ENCODE measurements around the gene HDAC4.

Gene HDAC4

GRCh38 chr2:239304533-239305221 is 96.1 kb downstream of the HDAC4 start:
- no peak for DNase-seq

DNA sequence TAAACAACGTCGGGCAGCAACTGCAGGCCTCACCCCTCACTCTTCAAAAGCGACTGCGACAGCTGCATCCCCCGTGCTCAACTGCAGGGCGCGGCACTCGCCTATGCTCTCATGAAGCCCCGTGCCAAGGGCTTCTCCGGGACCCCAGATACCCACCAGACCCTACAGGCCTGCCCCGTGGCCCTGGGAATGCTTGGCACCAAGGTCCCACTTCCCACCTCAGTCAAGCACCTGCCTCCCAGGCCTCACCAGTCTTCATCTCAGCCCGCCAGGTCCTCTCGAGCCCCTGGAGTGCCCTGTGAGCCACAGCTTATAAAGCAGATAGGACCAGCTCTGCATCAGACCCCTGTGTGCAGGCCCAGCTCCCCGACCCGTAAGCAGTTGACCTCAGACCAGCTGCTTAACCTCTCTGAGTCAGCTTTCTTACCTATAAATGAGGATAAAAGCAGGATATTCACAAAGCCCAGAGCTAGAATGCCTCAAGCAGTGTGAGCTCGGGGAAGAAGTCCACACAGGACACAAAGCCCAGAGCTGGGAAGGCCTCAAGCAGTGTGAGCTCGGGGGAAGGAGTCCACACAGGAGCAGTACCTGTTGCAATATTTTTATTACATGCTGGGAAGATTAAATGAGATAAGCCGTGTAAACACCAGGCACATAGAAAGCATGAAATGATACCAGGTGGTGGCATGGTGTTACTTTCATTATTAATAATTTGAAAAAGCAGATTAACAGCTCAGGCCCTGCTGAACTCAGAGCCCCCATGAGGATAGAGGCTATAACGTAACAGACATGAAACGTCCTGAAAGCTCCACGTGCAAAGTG is 96.9 kb downstream of the HDAC4 start:
- DNase-seq, result no peak

DNA sequence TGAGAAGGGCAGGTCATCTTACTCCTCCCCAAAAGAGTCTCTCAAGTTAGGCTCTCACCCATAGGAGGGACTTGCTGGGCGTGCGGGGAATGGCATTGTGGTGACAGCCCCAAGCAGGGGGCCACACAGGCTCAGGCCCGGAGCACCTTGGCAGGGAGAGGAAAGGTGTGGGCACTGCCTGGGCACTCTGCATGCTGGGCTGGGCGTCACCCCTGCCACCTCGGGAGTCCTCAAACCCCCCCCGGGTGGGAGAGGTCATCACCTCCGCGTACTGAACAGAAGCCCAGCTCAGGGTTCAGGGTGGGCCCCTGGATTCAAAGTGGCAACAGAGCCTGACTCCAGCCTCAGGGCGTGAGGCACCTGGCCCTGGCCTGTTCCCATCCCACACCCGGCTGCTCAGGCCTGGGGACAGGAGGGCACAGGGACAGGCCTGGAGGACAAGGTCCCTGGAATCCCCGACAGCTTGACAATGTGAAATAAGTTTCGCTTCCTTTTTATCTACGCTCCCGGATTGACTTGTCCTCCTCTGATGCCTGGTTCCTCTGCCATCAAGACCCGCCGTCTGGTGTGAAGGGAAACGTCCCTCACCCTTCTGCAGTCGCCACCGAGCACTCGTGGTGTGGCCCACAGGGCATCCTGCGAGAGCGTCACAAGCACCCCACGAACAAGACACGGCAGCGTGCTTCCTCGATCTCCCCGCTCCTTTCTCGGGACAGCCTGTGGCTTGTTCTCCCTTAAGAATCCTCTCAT is 97.8 kb downstream of the HDAC4 start:
- no peak for DNase-seq

- no peak for DNase-seq
Measured at GRCh38 chr2:239302083-239302807, 98.6 kb downstream of the HDAC4 start.

DNA sequence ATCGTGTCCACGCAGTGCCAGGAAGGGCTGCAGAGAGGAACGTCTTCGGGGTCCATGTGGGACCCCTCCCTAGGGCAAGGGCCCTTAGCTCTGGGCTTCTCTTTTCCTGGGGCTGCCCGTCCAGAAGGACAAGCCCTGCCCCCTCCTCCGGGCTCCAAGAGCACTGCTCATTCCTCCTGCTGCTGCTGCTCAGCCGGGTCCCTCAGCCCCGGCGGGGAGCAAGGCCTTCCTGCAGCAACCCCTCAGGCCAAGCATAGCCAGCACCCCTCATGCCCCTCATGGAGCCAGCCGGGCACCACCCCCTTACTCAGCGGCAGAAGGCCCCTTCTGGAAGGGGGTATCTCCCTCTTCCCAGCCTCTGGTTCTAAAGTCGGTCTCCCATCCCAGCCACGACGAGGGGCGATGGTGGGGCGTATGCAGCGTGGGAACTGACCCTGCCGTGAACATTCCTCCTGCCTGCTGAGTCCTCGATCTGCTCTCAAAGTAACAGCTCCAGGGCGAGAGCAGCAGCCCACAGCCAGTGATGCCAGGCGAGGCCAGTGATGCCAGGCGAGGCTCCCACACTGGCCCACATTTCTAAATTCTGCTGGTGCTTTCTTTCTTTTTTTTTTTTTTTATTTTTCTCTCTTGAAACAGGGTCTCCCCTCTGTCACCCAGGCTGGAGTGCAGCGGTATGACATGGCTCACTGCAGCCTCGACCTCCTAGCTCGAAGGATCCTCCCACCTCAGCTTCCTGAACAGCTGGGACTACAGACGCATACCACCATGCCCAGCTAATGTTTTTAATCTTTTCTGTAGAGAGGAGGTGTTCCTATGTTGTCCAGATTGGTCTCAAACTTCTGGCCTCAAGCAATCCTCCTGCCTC is 99.7 kb downstream of the HDAC4 start:
- DNase-seq, result no peak

DNA sequence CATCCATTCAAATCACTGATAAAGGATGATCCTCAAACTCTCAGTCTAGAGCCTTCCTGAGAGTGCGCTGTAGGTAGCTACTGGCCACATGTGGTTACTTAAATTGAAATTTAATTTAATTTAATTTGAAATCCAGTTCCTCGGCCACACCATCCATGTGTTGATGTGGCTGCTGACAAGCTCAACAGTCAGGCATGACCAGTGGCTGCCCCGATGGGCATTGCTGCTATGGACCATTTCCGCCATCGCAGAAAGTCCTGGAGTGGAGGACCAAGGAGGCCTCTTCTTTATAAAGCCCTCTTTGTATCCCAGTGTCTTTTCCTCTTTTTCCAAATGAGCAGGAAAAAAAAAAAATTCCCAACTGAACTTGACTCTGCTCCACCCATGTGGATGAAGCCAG is 100.6 kb downstream of the HDAC4 start:
- no peak for DNase-seq

- DNase-seq, result no peak
Measured at GRCh38 chr2:239299218-239299939, 101.4 kb downstream of the HDAC4 start.

DNA sequence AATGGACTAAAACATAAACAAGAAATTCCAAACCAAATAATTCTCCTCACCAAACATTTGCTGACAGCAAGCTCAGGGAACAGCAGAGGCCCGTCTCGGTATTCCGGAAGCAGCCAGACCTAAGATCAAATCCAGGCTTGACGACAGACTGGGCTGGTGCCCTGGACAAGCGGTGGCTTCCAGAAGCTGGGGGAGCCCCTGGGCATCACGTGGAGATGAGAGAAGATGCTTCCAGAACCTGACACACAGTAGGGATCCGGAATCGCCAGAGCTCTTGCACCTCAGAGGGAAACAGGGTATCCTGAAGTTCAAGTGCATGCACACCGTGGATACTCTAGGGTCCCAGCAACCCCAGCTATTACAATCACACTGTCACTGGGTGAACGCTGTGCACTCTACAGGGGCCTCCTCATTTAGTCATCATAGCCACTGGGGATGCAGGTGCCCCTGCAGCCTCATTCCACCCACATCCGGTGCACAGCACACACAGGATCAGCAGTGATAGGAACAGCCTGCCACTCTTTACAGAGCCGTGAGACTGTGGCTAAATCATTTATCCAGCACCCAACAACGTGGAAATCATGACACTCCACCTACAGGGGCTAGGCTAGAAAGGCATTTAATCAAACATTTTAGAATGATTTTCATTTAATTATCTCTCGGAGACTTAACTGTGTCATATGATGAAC is 102.6 kb downstream of the HDAC4 start:
- DNase-seq, result peak; percentile 77

GRCh38 chr2:239297142-239298004 is 103.4 kb downstream of the HDAC4 start:
- DNase-seq, result no peak

DNA sequence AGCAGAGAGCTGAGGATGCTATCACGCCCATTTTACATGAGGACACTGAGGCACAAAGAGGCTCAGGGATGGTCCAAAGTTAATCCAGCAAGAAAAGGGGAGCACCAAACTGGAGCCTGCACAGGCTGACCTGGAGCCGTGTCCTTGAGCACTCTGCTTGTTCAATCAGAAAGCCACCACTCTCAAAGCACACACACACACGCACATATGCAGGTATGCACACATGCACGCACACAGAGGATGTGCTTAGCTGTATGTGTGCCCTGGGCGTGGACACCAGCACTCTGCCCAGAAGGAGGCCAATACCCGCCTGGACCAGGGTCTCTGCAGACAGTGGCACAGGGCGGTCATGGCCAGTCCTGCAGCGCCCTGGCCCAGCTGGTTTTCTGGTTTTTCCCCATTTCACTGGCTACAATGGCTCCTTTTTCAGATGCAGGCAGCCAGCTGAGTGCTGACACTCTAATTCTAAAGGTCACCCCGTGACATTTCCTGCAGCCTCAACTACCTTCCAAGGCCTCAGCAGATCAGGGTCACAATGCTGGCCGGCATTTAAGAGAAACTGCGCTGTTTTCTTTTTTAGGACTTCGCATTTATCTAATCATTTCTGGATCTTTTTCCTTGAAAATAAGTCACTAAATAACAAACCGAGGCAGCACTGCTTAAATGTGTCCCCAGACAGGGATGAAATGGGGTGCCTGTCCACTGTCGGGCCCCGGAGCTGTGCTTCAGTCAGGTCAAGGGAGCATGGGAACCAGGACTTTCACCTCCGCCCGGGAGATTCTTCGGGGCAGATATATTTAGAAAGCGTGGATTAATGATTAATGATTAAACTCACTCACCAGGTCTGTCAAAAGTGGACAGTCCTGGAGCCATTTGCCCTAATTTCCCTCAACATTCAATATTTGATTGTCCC is 104.5 kb downstream of the HDAC4 start:
- DNase-seq, result no peak

- DNase-seq, result no peak
Measured at GRCh38 chr2:239295377-239296019, 105.3 kb downstream of the HDAC4 start.

- DNase-seq, result no peak
Measured at GRCh38 chr2:239294571-239295054, 106.2 kb downstream of the HDAC4 start.

- DNase-seq, result peak; percentile 72
Measured at GRCh38 chr2:239293775-239294430, 106.9 kb downstream of the HDAC4 start.

DNA sequence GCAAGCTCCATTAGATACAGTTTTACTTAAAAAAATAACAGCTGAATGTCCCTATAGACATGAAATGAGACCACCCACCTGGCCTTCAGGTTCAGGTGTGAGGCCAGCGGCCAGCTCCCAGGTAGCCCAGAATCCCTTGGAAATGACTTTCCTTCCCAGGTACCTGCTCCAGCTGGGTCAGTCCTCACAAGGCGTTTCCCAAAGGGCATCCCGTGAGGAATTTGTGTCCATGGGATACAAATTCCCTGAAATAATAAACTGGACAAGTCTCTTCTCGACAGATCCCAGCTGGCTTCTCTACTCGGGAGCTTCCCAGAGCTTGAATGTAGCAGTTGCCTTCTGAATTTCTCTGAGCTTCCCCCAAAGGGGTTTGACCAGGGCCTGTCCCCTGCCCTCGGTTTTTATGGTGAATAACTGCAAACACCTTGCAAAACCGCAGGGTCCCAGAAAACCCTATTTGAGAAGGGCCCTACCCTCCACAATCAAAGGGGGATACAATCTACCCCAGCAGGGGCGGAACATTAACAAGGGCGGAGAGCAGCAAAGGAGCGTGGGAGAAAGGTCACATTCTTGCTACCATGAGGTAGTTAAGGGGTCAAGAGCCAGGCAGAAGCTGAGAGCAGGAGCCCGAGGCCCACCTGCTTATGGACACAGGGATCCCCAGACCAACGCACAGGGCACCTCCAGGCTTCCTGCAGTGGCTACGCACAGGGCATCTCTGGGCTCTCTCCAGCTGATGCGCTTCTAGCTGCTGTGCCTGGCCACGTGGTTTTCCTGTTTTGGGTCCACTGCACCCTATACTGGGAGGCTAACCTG is 107.7 kb downstream of the HDAC4 start:
- no peak for DNase-seq

- no peak for DNase-seq
Measured at GRCh38 chr2:239292531-239292930, 108.3 kb downstream of the HDAC4 start.

All from activated CD8-positive, alpha-beta memory T cell treated with anti-CD3 and anti-CD28 coated beads, Interleukin-2, amount 50 U/mL, for 48 hours (primary cell).